ENCODE data around the gene RNF215. TPM values are rescaled to one million over a fixed set of nuclear protein-coding genes. Genes with fewer than 3 reads are reported as not detected.

RNF215 gene
- total and polyA plus RNA-seq, 2 of the 13 experiments (the other 11 are each of a cell fraction or from before 2014, with no cell fraction given): 5.3 to 6.1 TPM

GRCh38 chr22:30396871-30397655 lies 9.9 kb upstream of the RNF215 start, which contains the start of gene SEC14L2 (continued):
- TF ChIP-seq ZNF576 (CRISPR knock-in tag; IDR thresholded peaks at IDR 0.05) (0 out of 2 replicates have a peak, but pooled peaks have one; percentile 25), TBX2 (CRISPR knock-in tag; IDR thresholded peaks at IDR 0.05; ENCODE audit: borderline replicate concordance) (0 out of 2 replicates have a peak, but pooled peaks have one; percentile 58), SP5 (CRISPR knock-in tag; IDR thresholded peaks at IDR 0.05; ENCODE audit: borderline replicate concordance, low read depth) (peak; percentile 42; the same call in 1 of the 2 replicates), KLF13 (CRISPR knock-in tag; IDR thresholded peaks at IDR 0.05) (no peak), ZKSCAN8 (CRISPR knock-in tag; IDR thresholded peaks at IDR 0.05; ENCODE audit: borderline replicate concordance) (no peak), ZNF891 (CRISPR knock-in tag; IDR thresholded peaks at IDR 0.05) (no peak), ZNF232 (CRISPR knock-in tag; IDR thresholded peaks at IDR 0.05; ENCODE audit: borderline replicate concordance) (no peak), SP140L (CRISPR knock-in tag; IDR thresholded peaks at IDR 0.05; ENCODE audit: borderline replicate concordance) (no peak), BORCS8-MEF2B (CRISPR knock-in tag; IDR thresholded peaks at IDR 0.05) (no peak), PATZ1 (CRISPR knock-in tag; IDR thresholded peaks at IDR 0.05) (peak; percentile 47; the same call in 1 of the 2 replicates), POLR2AphosphoS5 (IDR thresholded peaks at IDR 0.05; ENCODE audit: low read depth, low read length) (peak; percentile 47; the same call in 1 of the 2 replicates), ZNF816 (CRISPR knock-in tag; IDR thresholded peaks at IDR 0.05; ENCODE audit: borderline replicate concordance) (no peak), ZNF619 (CRISPR knock-in tag; IDR thresholded peaks at IDR 0.05) (no peak), ZBTB42 (CRISPR knock-in tag; IDR thresholded peaks at IDR 0.05) (no peak), PBX3 (CRISPR knock-in tag; IDR thresholded peaks at IDR 0.05; ENCODE audit: borderline replicate concordance) (no peak), ZNF878 (CRISPR knock-in tag; IDR thresholded peaks at IDR 0.05) (no peak), IRX3 (CRISPR knock-in tag; IDR thresholded peaks at IDR 0.05; ENCODE audit: borderline replicate concordance, low read depth) (no peak), AKAP8 (CRISPR knock-in tag; IDR thresholded peaks at IDR 0.05) (peak; percentile 51), TARDBP (CRISPR knock-in tag; IDR thresholded peaks at IDR 0.05) (no peak), ZNF317 (CRISPR knock-in tag; IDR thresholded peaks at IDR 0.05) (0 out of 2 replicates have a peak, but pooled peaks have one; percentile 53), ARID2 (CRISPR knock-in tag; IDR thresholded peaks at IDR 0.05; ENCODE audit: borderline replicate concordance) (no peak), DMTF1 (CRISPR knock-in tag; IDR thresholded peaks at IDR 0.05) (no peak), HIVEP1 (CRISPR knock-in tag; IDR thresholded peaks at IDR 0.05) (0 out of 2 replicates have a peak, but pooled peaks have one; percentile 35)
